Stimulated activated effector memory CD8-positive, alpha-beta T cell treated with anti-CD3 and anti-CD28 coated beads, Interleukin-12 subunit alpha, Interleukin-12 subunit beta, amount 100 ng/mL, for 72 hours (primary cell): ENCODE data around the gene TAOK3.
"Not testable (repeated sequence)": the region's sequence is repeated elsewhere in the genome, so short reads cannot be mapped to it uniquely, and the experiment has no call there.

Experiments used
- ATAC-seq: fragments of 150-1000 bp; cut with Tn5 transposase; 2 replicates; pipeline ENCODE4 v1.10.0; 2021
- DNase-seq, 2 donors: peaks; one replicate each; pipeline ENCODE4 v3.0.0; 2021 to 2022; ENCODE audit warnings: low spot score in 2 of 2
- H3K27ac Mint-ChIP-seq: one replicate; pipeline ENCODE4 v1.8.0; 2022; ENCODE audit warnings: mild to moderate bottlenecking, mixed read lengths
- H3K36me3 Mint-ChIP-seq: one replicate; pipeline ENCODE4 v1.8.0; 2022; ENCODE audit warnings: mild to moderate bottlenecking, mixed read lengths
- H3K4me1 Mint-ChIP-seq: one replicate; pipeline ENCODE4 v1.8.0; 2022; ENCODE audit warnings: mixed read lengths
- H3K4me3 Mint-ChIP-seq: one replicate; pipeline ENCODE4 v1.8.0; 2022; ENCODE audit warnings: mild to moderate bottlenecking, mixed read lengths
- H3K9me3 Mint-ChIP-seq: one replicate; pipeline ENCODE4 v1.8.0; 2022; ENCODE audit warnings: mixed read lengths

TAOK3 gene

GRCh38 chr12:118308006-118308405, 64.7 kb downstream of the TAOK3 start:
- not testable (repeated sequence) for ATAC-seq, H3K9me3 Mint-ChIP-seq
- DNase-seq: peak in 1 of 2 donors; percentile 66
- Mint-ChIP-seq H3K4me3 (peak overlapping the region; percentile 70), H3K36me3 (peaks cover 14% of the 10 kb centered on the region), H3K4me1 (peaks cover 57% of the 10 kb centered on the region), H3K27ac (peak overlapping the region; percentile 89)

GRCh38 chr12:118307069-118307954, 65.4 kb downstream of the TAOK3 start:
- H3K9me3 Mint-ChIP-seq: no peaks in the 10 kb centered on the region
- peaks cover 14% of the 10 kb centered on the region for H3K36me3 Mint-ChIP-seq
- H3K4me3 Mint-ChIP-seq: peak overlapping the region; percentile 70
- peak; percentile 84 for ATAC-seq
- peaks cover 57% of the 10 kb centered on the region for H3K4me1 Mint-ChIP-seq
- peak; percentile 7 to 68 for DNase-seq
- H3K27ac Mint-ChIP-seq: peak overlapping the region; percentile 89

DNA sequence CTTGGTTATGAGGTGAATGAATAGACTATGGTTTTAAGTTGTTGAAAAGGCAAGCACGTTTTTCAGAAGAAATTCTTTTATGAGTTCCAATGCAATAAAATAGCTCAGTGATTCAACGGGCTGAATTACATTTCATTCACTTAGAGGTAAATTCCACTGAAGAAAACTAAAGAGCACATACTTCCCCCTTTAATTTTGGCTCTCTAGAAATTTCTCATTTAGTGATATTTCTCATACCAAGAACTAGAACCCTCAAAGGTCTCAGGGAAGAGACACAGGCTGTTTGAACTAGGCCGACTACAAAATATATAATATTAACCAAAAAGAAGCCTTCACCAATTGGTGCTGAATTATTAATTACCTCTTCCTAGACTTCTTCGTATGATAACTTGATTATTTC, 68.6 kb downstream of the TAOK3 start:
- DNase-seq: no peak
- H3K9me3 Mint-ChIP-seq: no peaks in the 10 kb centered on the region
- H3K4me3 Mint-ChIP-seq: peak overlapping the region; percentile 15

DNA sequence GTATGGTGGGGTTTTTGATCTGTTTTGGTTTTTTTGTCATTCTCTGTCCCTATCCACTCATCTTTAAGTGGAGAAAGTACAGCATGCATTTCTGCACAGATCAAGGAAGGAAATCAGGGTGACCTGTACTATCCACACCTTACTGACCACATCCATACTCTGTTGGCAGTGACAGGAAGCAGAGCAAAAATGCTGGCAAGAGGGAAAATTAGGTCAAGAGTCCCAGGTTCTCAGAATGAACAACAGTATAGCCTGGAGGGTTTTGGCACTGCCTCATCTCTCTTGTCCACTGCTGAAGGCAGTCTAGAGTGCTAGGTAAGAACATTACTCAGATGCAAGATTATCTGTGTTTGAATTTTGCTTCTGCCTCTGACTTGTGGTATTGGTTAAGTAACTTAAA, 70.7 kb downstream of the TAOK3 start:
- Mint-ChIP-seq H3K27ac (no peak overlapping the region), H3K9me3 (no peaks in the 10 kb centered on the region), H3K4me3 (no peak overlapping the region), H3K36me3 (peaks cover 7% of the 10 kb centered on the region), H3K4me1 (peaks cover 43% of the 10 kb centered on the region)
- ATAC-seq (peak; percentile 41), DNase-seq (no peak)

More for the DNA sequence above, 68.6 kb downstream of the TAOK3 start:
- Mint-ChIP-seq H3K36me3 (peaks cover 8% of the 10 kb centered on the region), H3K4me1 (peaks cover 53% of the 10 kb centered on the region), H3K27ac (peak overlapping the region; percentile 78)
- peak; percentile 62 for ATAC-seq

DNA sequence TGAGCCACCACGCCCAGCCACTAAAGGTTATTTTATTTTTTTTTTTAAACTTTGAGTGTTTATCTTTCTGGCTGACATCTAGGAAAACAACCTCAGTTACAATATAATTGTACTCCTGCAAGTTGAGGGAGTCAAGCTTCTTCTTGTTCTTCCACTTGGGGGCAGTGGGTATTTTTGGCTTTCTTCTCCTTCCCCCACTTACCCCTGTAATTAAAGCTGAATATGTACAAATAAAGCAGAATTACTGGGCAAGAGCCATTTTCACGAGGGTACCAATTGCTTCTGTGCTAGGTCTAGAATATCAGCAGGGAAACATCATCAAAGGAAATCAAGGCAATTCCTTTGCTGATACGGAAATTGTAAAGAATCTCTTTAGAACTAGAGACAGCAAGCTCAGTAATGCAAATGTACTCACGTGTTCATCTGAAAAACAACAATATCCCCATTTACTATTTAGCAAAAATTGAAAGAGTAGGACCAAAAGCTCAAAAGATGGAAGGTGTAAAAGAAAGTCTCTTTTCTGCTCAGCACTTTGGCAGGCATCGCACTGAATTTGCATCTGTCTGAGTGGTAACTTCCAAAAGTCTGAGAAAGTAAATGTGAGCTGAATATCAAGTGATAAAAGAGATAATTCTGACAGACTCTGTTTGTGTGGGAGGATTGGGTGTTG, 72.8 kb downstream of the TAOK3 start:
- Mint-ChIP-seq H3K4me1 (peaks cover 41% of the 10 kb centered on the region), H3K27ac (no peak overlapping the region), H3K36me3 (peaks cover 5% of the 10 kb centered on the region), H3K9me3 (no peaks in the 10 kb centered on the region), H3K4me3 (no peak overlapping the region)
- ATAC-seq (no peak), DNase-seq (no peak)

DNA sequence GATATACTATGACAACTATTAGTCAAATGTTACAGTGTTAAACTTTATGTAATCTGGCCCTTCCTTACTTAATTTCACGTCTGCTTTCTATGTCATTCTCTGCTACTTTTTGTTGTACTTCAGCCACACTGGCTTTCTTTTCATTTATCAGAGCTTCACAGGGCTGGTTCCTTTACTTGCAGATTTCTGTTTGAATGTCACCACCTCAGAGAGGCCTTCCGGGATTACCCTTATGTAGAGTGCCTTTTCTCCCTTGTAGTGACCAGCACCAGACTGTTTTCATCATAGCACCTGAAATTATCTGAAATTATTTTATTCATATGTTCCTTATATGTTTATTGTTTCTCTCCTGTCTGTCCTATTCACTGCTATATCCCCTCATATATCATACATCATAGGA, 75.4 kb downstream of the TAOK3 start:
- Mint-ChIP-seq H3K36me3 (peaks cover 15% of the 10 kb centered on the region), H3K27ac (no peak overlapping the region), H3K4me3 (no peak overlapping the region), H3K4me1 (peaks cover 14% of the 10 kb centered on the region), H3K9me3 (no peaks in the 10 kb centered on the region)
- ATAC-seq (no peak), DNase-seq (no peak)

GRCh38 chr12:118292836-118293235, 79.9 kb downstream of the TAOK3 start:
- no peaks in the 10 kb centered on the region for H3K9me3 Mint-ChIP-seq
- no peak overlapping the region for H3K4me3 Mint-ChIP-seq
- peaks cover 24% of the 10 kb centered on the region for H3K36me3 Mint-ChIP-seq

GRCh38 chr12:118290130-118290529, 82.6 kb downstream of the TAOK3 start:
- Mint-ChIP-seq H3K4me3 (no peak overlapping the region), H3K9me3 (no peaks in the 10 kb centered on the region), H3K4me1 (peaks cover 15% of the 10 kb centered on the region), H3K27ac (no peak overlapping the region), H3K36me3 (peaks cover 19% of the 10 kb centered on the region)
- ATAC-seq (no peak), DNase-seq (no peak)

More at GRCh38 chr12:118292836-118293235, 79.9 kb downstream of the TAOK3 start:
- DNase-seq: no peak
- Mint-ChIP-seq H3K27ac (no peak overlapping the region), H3K4me1 (peaks cover 4% of the 10 kb centered on the region)
- ATAC-seq: no peak

DNA sequence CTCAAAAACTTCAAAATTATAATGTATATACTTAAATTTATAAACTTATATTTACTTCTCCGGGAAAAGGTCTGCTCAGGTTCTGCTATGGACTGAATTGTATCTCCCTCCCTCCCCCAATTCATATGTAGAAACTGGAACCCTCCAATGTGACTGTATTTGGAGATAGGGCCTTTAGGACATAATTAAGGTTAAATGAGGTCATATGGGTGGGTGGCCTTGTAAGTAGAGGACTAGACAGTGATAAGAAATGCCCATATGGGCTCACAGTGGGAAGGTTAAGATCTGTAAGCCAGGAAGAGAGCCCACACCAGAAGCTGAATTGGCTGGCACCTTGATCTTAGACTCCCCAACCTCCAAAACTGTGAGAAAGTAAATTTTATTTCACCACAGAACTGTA, 84.5 kb downstream of the TAOK3 start:
- ATAC-seq: no peak
- Mint-ChIP-seq H3K36me3 (peaks cover 11% of the 10 kb centered on the region), H3K9me3 (no peaks in the 10 kb centered on the region), H3K4me3 (no peak overlapping the region), H3K27ac (peak overlapping the region; percentile 29), H3K4me1 (peaks cover 15% of the 10 kb centered on the region)
- DNase-seq: no peak

GRCh38 chr12:118287728-118288127, 85.0 kb downstream of the TAOK3 start:
- Mint-ChIP-seq H3K4me1 (peaks cover 15% of the 10 kb centered on the region), H3K36me3 (peaks cover 9% of the 10 kb centered on the region), H3K4me3 (no peak overlapping the region), H3K27ac (peak overlapping the region; percentile 29), H3K9me3 (no peaks in the 10 kb centered on the region)
- no peak for ATAC-seq
- DNase-seq: no peak

DNA sequence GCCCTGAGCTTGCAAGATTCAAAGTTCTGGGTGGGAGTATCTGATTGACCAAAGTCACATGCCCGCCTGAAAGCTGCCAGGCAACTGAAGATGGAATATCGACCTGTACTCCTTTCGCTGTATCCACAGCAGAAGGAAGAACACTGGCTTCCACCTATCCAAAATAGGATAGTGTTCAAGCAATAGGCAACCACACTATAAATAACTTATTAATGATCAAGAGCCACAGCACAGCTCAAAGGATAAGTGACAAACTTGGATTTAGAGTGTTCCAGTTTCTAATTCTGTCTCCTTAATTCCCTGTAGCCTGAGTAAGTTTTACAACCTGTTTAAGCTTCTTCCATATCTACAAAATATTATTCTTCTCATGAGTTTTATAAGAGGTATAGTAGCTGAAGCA, 89.9 kb downstream of the TAOK3 start:
- H3K27ac Mint-ChIP-seq: no peak overlapping the region
- peaks cover 7% of the 10 kb centered on the region for H3K36me3 Mint-ChIP-seq
- DNase-seq (no peak), ATAC-seq (no peak)
- no peak overlapping the region for H3K4me3 Mint-ChIP-seq
- peaks cover 3% of the 10 kb centered on the region for H3K9me3 Mint-ChIP-seq
- H3K4me1 Mint-ChIP-seq: peaks cover 10% of the 10 kb centered on the region

DNA sequence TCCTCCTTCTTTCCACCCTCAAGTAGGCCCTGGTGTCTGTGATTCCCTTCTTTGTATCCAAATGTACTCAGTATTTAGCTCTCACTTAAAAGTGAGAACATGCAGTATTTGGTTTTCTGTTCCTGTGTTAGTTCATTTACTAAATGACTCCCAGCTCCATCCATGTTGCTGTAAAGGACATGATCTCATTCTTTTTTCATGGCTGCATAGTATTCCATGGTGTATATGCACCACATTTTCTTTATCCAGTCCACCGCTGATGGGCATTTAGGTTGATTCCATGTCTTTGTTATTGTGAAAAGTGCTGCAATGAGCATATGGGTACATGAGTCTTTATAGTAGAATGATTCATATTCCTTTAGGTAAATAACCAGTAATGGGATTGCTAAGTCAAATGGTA, 94.4 kb downstream of the TAOK3 start:
- H3K4me1 Mint-ChIP-seq, H3K27ac Mint-ChIP-seq, H3K4me3 Mint-ChIP-seq, ATAC-seq, DNase-seq, H3K9me3 Mint-ChIP-seq: not testable (repeated sequence)
- H3K36me3 Mint-ChIP-seq: peaks cover 12% of the 10 kb centered on the region

- Mint-ChIP-seq H3K9me3 (peaks cover 3% of the 10 kb centered on the region), H3K4me1 (peaks cover 19% of the 10 kb centered on the region), H3K4me3 (no peak overlapping the region), H3K36me3 (peaks cover 5% of the 10 kb centered on the region), H3K27ac (no peak overlapping the region)
- DNase-seq (no peak), ATAC-seq (no peak)
These were observed 98.6 kb downstream of the TAOK3 start for GRCh38 chr12:118274066-118274465.

- ATAC-seq: no peak
- H3K36me3 Mint-ChIP-seq: peaks cover 8% of the 10 kb centered on the region
These were observed 100.8 kb downstream of the TAOK3 start for GRCh38 chr12:118271770-118272417.

GRCh38 chr12:118271183-118271582, 101.5 kb downstream of the TAOK3 start:
- no peaks in the 10 kb centered on the region for H3K9me3 Mint-ChIP-seq
- H3K27ac Mint-ChIP-seq: no peak overlapping the region
- no peak overlapping the region for H3K4me3 Mint-ChIP-seq
- peaks cover 15% of the 10 kb centered on the region for H3K36me3 Mint-ChIP-seq
- DNase-seq (no peak), ATAC-seq (no peak)
- H3K4me1 Mint-ChIP-seq: peaks cover 23% of the 10 kb centered on the region

More at GRCh38 chr12:118271770-118272417, 100.8 kb downstream of the TAOK3 start:
- Mint-ChIP-seq H3K4me3 (no peak overlapping the region), H3K4me1 (peaks cover 24% of the 10 kb centered on the region), H3K27ac (no peak overlapping the region), H3K9me3 (no peaks in the 10 kb centered on the region)
- no peak for DNase-seq
